ENCODE measurements around the gene GZF1. TPM values are rescaled to one million over a fixed set of nuclear protein-coding genes. Genes with fewer than 3 reads are reported as not detected.

Gene GZF1
- polyA plus RNA-seq, 3 donors = 5.5 to 215 (median 7.0) TPM

DNA sequence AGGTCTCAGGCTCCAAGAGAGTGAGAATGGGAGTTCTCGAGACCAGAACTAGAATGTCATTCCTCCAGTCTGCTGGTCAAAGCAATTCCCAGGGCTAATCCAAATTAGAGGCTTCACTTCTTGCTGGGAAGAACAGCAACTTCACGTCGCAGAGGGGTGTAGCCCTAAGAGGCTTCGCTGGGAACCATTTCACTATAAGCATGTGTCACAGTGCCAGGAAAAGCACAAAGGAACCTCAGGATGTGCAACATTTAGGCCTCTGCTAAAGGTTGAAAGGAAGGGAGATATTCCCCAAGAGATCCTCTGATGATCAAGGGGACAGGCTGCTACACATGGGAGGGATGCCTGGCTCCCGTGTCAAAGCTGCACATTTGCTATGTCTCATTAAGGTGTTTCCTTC is 47.3 kb upstream of the GZF1 start:
- Mint-ChIP-seq H3K27me3 (ENCODE audit: low read depth in 3 of 3) (peaks cover 0 to 4% (median 3%) of the 10 kb centered on the region in 3 donors), H3K4me1 (no peaks in the 10 kb centered on the region), H3K36me3 (no peaks in the 10 kb centered on the region), H3K9me3 (no peaks in the 10 kb centered on the region), H3K4me3 (no peak overlapping the region), H3K27ac (no peak overlapping the region)
- no peaks in the 10 kb centered on the region for H4K20me1 ChIP-seq (ENCODE audit: insufficient read depth, low read length)
- H3K27me3 ChIP-seq (ENCODE audit: control insufficient read depth in 2 of 2, insufficient read depth in 2 of 2, low read length in 2 of 2) = no peaks in the 10 kb centered on the region
- WGBS (ENCODE audit: insufficient coverage) = 95% methylated on average over 3 of the region's 5 CpGs
- no peaks in the 10 kb centered on the region for H3K4me1 ChIP-seq (ENCODE audit: control insufficient read depth in 1 of 2, insufficient read depth in 2 of 2, low read length in 2 of 2)
- H3K79me2 ChIP-seq (ENCODE audit: insufficient read depth, low read length) = no peaks in the 10 kb centered on the region
- no peak for DNase-seq
- intact Hi-C loops (cut with micrococcal nuclease) = no loop called here
- H2AFZ ChIP-seq (ENCODE audit: insufficient read depth, low read depth, low read length, poor library complexity, severe bottlenecking) = no peak overlapping the region
- no peaks in the 10 kb centered on the region for H3K36me3 ChIP-seq (replicated peaks in 1 of 2; ENCODE audit: control insufficient read depth in 1 of 2, insufficient read depth in 2 of 2, low read length in 2 of 2)
- H3K9ac ChIP-seq (ENCODE audit: insufficient read depth, low read length, poor library complexity, severe bottlenecking) = no peak overlapping the region
- no peaks in the 10 kb centered on the region for H3K9me3 ChIP-seq (replicated peaks in 1 of 2; ENCODE audit: control insufficient read depth in 1 of 2, insufficient read depth in 1 of 2, low read length in 2 of 2)
- no peak overlapping the region for H3K4me2 ChIP-seq (replicated peaks; ENCODE audit: extremely low read depth, low read length, poor library complexity, severe bottlenecking)
- no peak overlapping the region for H3K27ac ChIP-seq (ENCODE audit: low read depth in 1 of 2, low read length in 2 of 2)
- no peak overlapping the region for H3K4me3 ChIP-seq (replicated peaks in 1 of 3; ENCODE audit: low read depth in 2 of 3, low read length in 3 of 3)
- TF ChIP-seq, protein P1, sequence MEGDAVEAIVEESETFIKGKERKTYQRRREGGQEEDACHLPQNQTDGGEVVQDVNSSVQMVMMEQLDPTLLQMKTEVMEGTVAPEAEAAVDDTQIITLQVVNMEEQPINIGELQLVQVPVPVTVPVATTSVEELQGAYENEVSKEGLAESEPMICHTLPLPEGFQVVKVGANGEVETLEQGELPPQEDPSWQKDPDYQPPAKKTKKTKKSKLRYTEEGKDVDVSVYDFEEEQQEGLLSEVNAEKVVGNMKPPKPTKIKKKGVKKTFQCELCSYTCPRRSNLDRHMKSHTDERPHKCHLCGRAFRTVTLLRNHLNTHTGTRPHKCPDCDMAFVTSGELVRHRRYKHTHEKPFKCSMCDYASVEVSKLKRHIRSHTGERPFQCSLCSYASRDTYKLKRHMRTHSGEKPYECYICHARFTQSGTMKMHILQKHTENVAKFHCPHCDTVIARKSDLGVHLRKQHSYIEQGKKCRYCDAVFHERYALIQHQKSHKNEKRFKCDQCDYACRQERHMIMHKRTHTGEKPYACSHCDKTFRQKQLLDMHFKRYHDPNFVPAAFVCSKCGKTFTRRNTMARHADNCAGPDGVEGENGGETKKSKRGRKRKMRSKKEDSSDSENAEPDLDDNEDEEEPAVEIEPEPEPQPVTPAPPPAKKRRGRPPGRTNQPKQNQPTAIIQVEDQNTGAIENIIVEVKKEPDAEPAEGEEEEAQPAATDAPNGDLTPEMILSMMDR (IDR thresholded peaks at IDR 0.05) = no peak

DNA sequence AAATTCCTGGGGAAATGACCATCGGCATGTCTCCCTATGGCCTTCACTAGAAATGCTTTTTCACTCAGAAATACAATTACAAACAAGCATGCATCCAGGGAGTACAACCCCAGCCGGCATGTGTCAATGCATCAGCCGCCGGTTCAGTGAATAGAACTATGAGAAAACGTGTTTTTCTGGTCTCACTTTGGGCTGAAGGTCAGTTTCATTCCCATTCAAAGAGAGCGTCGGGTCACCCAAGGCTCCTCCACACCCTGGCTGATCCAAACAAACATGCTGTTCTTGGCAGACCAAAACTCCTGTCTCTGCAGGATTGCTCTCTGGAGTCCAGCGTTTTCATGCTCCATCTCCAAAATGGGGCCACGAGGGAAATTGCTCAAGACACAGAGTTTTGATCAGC is 46.9 kb upstream of the GZF1 start:
- 92% methylated on average over 9 of the region's 9 CpGs for WGBS (ENCODE audit: insufficient coverage)
- Histone ChIP-seq H3K36me3 (replicated peaks in 1 of 2; ENCODE audit: control insufficient read depth in 1 of 2, insufficient read depth in 2 of 2, low read length in 2 of 2) (no peaks in the 10 kb centered on the region), H3K27ac (ENCODE audit: low read depth in 1 of 2, low read length in 2 of 2) (no peak overlapping the region), H3K79me2 (ENCODE audit: insufficient read depth, low read length) (no peaks in the 10 kb centered on the region), H3K4me2 (replicated peaks; ENCODE audit: extremely low read depth, low read length, poor library complexity, severe bottlenecking) (no peak overlapping the region), H3K9ac (ENCODE audit: insufficient read depth, low read length, poor library complexity, severe bottlenecking) (no peak overlapping the region), H4K20me1 (ENCODE audit: insufficient read depth, low read length) (no peaks in the 10 kb centered on the region), H3K4me1 (ENCODE audit: control insufficient read depth in 1 of 2, insufficient read depth in 2 of 2, low read length in 2 of 2) (no peaks in the 10 kb centered on the region), H3K9me3 (replicated peaks in 1 of 2; ENCODE audit: control insufficient read depth in 1 of 2, insufficient read depth in 1 of 2, low read length in 2 of 2) (no peaks in the 10 kb centered on the region), H2AFZ (ENCODE audit: insufficient read depth, low read depth, low read length, poor library complexity, severe bottlenecking) (no peak overlapping the region), H3K27me3 (ENCODE audit: control insufficient read depth in 2 of 2, insufficient read depth in 2 of 2, low read length in 2 of 2) (no peaks in the 10 kb centered on the region), H3K4me3 (replicated peaks in 1 of 3; ENCODE audit: low read depth in 2 of 3, low read length in 3 of 3) (no peak overlapping the region)
- Mint-ChIP-seq H3K4me1 (no peaks in the 10 kb centered on the region), H3K27ac (no peak overlapping the region), H3K9me3 (no peaks in the 10 kb centered on the region), H3K4me3 (no peak overlapping the region), H3K36me3 (no peaks in the 10 kb centered on the region), H3K27me3 (ENCODE audit: low read depth in 3 of 3) (peaks cover 0 to 3% (median 3%) of the 10 kb centered on the region in 3 donors)
- TF ChIP-seq, protein P1 (IDR thresholded peaks at IDR 0.05) = no peak
- intact Hi-C loops (cut with micrococcal nuclease) = no loop called here
- no peak for DNase-seq
